ENCODE results near the gene FHIT. TPM values are rescaled to one million over a fixed set of nuclear protein-coding genes. Genes with fewer than 3 reads are reported as not detected.
"Not testable (repeated sequence)": the region's sequence is repeated elsewhere in the genome, so short reads cannot be mapped to it uniquely, and the experiment has no call there.

FHIT gene
- total RNA-seq, 1 experiment from 2014 or later: 20.1 TPM

DNA sequence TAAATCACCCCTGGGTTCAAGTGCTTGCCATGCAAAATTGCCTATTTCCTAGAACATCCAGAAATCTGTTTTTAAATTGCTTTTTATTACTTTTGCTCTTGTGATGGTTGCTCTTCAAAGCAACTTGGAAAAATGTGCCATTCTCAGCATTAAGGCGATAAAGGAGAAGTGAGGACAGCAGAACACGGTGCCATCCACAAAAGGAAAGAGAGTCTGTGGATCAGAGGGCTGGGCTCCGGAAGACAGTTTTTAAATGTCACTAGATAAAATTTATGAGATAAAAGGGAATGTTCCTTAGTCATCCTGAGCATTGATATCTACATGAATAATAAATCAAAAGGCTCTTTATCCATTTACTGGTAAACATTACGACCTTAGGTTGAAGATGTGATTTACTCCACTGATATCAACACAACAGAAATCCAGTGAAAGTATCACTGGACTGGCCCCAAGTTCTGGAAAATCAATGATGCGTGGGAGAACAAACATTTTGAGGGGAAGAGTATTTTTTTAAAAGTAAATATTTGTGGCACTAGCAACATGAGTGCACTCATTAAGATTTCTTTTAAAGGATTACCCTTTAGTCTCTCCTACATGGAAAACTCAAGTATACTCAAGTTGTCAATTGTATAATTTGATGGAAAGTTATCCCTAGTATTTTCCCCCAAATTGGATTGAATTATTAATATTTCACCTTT lies 554.7 kb downstream of the FHIT start:
- H3K4me1 Mint-ChIP-seq (ENCODE audit: insufficient read depth, unreplicated experiment): no peaks in the 10 kb centered on the region
- H3K27me3 Mint-ChIP-seq (ENCODE audit: insufficient read depth, unreplicated experiment): no peaks in the 10 kb centered on the region
- no peaks in the 10 kb centered on the region for H3K36me3 Mint-ChIP-seq (ENCODE audit: insufficient read depth, unreplicated experiment)
- TF ChIP-seq, protein P1, sequence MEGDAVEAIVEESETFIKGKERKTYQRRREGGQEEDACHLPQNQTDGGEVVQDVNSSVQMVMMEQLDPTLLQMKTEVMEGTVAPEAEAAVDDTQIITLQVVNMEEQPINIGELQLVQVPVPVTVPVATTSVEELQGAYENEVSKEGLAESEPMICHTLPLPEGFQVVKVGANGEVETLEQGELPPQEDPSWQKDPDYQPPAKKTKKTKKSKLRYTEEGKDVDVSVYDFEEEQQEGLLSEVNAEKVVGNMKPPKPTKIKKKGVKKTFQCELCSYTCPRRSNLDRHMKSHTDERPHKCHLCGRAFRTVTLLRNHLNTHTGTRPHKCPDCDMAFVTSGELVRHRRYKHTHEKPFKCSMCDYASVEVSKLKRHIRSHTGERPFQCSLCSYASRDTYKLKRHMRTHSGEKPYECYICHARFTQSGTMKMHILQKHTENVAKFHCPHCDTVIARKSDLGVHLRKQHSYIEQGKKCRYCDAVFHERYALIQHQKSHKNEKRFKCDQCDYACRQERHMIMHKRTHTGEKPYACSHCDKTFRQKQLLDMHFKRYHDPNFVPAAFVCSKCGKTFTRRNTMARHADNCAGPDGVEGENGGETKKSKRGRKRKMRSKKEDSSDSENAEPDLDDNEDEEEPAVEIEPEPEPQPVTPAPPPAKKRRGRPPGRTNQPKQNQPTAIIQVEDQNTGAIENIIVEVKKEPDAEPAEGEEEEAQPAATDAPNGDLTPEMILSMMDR (IDR thresholded peaks at IDR 0.05; ENCODE audit: unreplicated experiment): no peak
- H3K4me3 Mint-ChIP-seq (ENCODE audit: unreplicated experiment): no peak overlapping the region
- no TSS peak for BruUV-seq (replicated peaks)
- ChIA-PET POLR2A (no interaction called here), CTCF (interaction anchor here (0.6 kb wide), 1 partner anchor 59 kb away, joined by 3 read pairs; no protein-coding TSS in a partner anchor)
- intact Hi-C loops (cut with micrococcal nuclease): no loop called here
- no peak for DNase-seq (ENCODE audit: unreplicated experiment)
- H3K27ac Mint-ChIP-seq (ENCODE audit: low read depth, unreplicated experiment): no peak overlapping the region
- no peaks in the 10 kb centered on the region for H3K9me3 Mint-ChIP-seq (ENCODE audit: unreplicated experiment)

- intact Hi-C loops (cut with micrococcal nuclease): no loop called here
- no peaks in the 10 kb centered on the region for H3K9me3 Mint-ChIP-seq (ENCODE audit: unreplicated experiment)
- no peak overlapping the region for H3K27ac Mint-ChIP-seq (ENCODE audit: low read depth, unreplicated experiment)
- no peak overlapping the region for H3K4me3 Mint-ChIP-seq (ENCODE audit: unreplicated experiment)
- H3K4me1 Mint-ChIP-seq (ENCODE audit: insufficient read depth, unreplicated experiment): no peaks in the 10 kb centered on the region
- POLR2A ChIA-PET: no interaction called here
- H3K36me3 Mint-ChIP-seq (ENCODE audit: insufficient read depth, unreplicated experiment): no peaks in the 10 kb centered on the region
- no TSS peak for BruUV-seq (replicated peaks)
- CTCF ChIA-PET: interaction anchor here (0.5 kb wide), 1 partner anchor 31 kb away, joined by 3 read pairs; no protein-coding TSS in a partner anchor
- TF ChIP-seq, protein P1 (IDR thresholded peaks at IDR 0.05; ENCODE audit: unreplicated experiment): no peak
- DNase-seq (ENCODE audit: unreplicated experiment): no peak
- no peaks in the 10 kb centered on the region for H3K27me3 Mint-ChIP-seq (ENCODE audit: insufficient read depth, unreplicated experiment)
These were observed 575.8 kb downstream of the FHIT start for GRCh38 chr3:60675424-60675823.

DNA sequence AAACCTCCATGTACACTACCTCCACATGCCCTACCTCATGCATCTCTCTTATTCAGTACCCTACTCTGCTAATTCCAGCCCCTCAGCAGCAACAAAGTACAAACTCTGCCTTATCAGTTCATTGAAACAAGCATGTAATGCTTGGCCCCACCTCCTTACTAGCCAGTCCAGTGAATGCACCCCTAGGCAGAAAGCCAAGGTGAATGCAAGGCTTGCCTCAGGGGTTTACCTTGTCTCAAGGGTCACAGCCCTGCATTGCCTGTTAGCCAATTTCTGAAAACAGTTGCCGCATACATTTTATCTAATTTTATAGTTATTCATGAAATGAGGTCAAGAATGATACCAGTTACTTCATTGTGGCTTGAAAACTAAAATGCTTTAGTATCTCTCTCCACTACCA lies 576.4 kb downstream of the FHIT start:
- TF ChIP-seq, protein P1 (IDR thresholded peaks at IDR 0.05; ENCODE audit: unreplicated experiment): no peak
- Mint-ChIP-seq H3K36me3 (ENCODE audit: insufficient read depth, unreplicated experiment) (no peaks in the 10 kb centered on the region), H3K27me3 (ENCODE audit: insufficient read depth, unreplicated experiment) (no peaks in the 10 kb centered on the region), H3K9me3 (ENCODE audit: unreplicated experiment) (no peaks in the 10 kb centered on the region), H3K4me1 (ENCODE audit: insufficient read depth, unreplicated experiment) (no peaks in the 10 kb centered on the region), H3K27ac (ENCODE audit: low read depth, unreplicated experiment) (no peak overlapping the region), H3K4me3 (ENCODE audit: unreplicated experiment) (no peak overlapping the region)
- DNase-seq (ENCODE audit: unreplicated experiment): no peak
- BruUV-seq (replicated peaks): no TSS peak
- intact Hi-C loops (cut with micrococcal nuclease): no loop called here
- POLR2A ChIA-PET: no interaction called here
- CTCF ChIA-PET: interaction anchor here (0.5 kb wide), 1 partner anchor 30 kb away, joined by 3 read pairs; no protein-coding TSS in a partner anchor

DNA sequence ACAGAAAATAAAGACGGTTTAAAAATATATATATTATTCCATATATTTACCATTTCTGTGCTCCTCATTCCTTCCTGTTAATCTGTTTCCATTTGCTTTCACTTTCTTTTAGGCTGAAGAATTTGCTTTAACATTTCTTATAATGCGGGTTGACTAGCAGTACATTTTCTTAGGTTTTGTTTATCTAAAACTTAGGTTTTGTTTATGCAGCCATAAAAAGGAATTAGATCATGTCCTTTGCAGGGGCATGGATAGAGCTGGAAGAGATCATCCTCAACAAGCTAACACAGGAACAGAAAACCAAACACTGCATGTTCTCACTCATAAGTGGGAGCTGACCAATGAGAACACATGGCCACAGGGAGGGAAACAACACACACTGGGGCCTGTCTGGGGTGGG lies 578.1 kb downstream of the FHIT start:
- no peak overlapping the region for H3K27ac Mint-ChIP-seq (ENCODE audit: low read depth, unreplicated experiment)
- no peaks in the 10 kb centered on the region for H3K9me3 Mint-ChIP-seq (ENCODE audit: unreplicated experiment)
- DNase-seq (ENCODE audit: unreplicated experiment): no peak
- BruUV-seq (replicated peaks): no TSS peak
- TF ChIP-seq, protein P1 (IDR thresholded peaks at IDR 0.05; ENCODE audit: unreplicated experiment): no peak
- H3K4me1 Mint-ChIP-seq (ENCODE audit: insufficient read depth, unreplicated experiment): no peaks in the 10 kb centered on the region
- CTCF ChIA-PET: no interaction called here
- H3K36me3 Mint-ChIP-seq (ENCODE audit: insufficient read depth, unreplicated experiment): no peaks in the 10 kb centered on the region
- intact Hi-C loops (cut with micrococcal nuclease): no loop called here
- no peaks in the 10 kb centered on the region for H3K27me3 Mint-ChIP-seq (ENCODE audit: insufficient read depth, unreplicated experiment)
- POLR2A ChIA-PET: interaction anchor here (0.6 kb wide), 1 partner anchor 913 kb away, joined by 3 read pairs; no protein-coding TSS in a partner anchor
- H3K4me3 Mint-ChIP-seq (ENCODE audit: unreplicated experiment): no peak overlapping the region

GRCh38 chr3:60672337-60672736 lies 578.9 kb downstream of the FHIT start:
- intact Hi-C loops (cut with micrococcal nuclease); H3K4me1 Mint-ChIP-seq (ENCODE audit: insufficient read depth, unreplicated experiment); H3K4me3 Mint-ChIP-seq (ENCODE audit: unreplicated experiment); CTCF ChIA-PET; POLR2A ChIA-PET; H3K9me3 Mint-ChIP-seq (ENCODE audit: unreplicated experiment); H3K36me3 Mint-ChIP-seq (ENCODE audit: insufficient read depth, unreplicated experiment); DNase-seq (ENCODE audit: unreplicated experiment); H3K27me3 Mint-ChIP-seq (ENCODE audit: insufficient read depth, unreplicated experiment); BruUV-seq (replicated peaks); H3K27ac Mint-ChIP-seq (ENCODE audit: low read depth, unreplicated experiment): not testable (repeated sequence)

All from MCF 10A (cell line).